ENCODE data around the gene MYEOV.

MYEOV gene

DNA sequence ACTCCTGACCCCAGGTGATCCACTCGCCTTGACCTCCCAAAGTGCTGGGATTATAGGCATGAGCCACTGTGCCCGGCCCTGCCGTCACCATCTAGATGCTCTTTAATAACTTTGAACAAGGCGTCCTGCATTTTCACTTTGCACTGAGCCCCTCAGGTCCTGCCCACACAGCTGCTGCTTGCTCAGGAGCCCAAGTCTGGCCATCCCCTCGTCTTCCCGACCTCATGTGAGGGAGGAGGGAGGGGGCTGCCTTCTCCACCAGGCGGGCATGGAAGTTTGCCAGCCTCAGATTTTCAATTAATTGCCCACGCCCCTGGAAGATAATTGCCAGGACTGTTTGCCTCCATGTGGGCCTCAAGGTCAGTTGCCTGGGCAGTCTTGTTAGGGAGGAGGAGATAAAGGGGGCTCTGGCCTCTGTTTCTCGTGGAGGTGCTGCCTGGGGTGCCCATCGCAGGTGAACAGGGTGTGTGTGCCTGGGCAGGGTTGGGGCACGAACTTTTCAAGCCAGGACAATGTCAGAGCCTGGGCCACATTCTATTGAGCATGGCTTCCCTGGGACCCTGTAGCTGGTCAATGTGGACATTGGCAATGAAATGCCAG lies 27.9 kb upstream of the MYEOV start:
- no peak for DNase-seq

GRCh38 chr11:69267395-69267805 lies 26.6 kb upstream of the MYEOV start:
- no peak for DNase-seq

- DNase-seq: no peak
Measured at GRCh38 chr11:69268911-69269310, 25.0 kb upstream of the MYEOV start.

DNA sequence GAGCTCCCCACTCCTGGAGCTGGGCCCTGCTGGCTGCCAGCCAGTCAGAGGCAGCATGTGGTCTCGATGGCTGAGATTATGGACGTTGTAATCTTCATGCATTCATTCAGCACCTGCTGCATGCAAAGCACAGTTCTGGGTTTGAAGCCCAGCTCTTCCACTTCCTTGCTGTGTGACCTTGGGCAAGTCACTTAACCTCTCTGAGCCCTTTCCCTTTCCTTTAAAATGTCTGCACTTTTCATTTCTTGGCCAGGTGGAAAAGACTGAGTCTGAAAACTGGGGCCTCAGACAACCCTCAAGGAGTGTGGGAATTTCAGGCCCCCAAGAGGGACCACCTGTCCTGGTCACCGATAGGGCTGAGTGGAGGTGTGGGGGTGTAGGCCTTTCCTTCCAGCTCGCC lies 24.6 kb upstream of the MYEOV start:
- no peak for DNase-seq

DNA sequence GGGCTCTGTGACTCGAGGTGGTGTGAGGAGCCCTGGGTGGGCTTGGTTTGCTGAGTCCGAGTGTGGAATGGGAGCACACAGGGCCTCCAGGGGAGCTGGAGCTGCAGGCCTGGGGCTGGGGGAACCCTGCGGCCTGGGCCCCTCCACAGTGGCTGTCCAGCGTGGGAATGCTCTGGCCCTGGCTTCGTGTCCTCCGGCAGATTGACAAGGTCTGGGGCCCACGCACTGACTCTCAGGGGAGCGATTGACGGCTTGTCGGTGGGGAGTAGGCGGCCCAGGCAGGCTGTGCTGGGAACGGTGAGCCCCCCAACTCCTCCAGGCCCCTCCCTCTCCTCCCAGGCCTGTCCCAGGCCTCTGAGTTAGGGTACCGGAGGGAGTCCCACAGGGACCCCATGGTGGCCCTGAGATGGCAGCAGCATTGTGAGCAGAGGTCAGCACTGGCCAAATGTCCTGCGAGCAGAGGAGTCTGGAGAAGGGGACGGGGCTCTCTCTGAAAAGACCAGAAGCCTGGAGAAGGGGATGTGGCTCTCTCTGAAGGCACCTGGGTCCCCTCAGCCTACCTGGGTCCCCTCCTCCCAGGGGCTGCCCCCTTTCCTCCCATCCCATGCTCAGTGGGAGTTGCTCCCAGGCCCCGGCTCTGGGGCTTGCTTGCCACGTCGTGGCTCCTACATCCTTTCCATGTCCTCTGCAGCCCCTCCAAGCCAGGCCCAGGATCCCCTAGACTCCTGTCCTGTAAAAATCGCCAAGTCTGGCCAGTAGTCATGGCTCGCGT lies 23.8 kb upstream of the MYEOV start:
- DNase-seq: no peak

- DNase-seq: no peak
Measured at GRCh38 chr11:69270941-69271340, 23.0 kb upstream of the MYEOV start.

DNA sequence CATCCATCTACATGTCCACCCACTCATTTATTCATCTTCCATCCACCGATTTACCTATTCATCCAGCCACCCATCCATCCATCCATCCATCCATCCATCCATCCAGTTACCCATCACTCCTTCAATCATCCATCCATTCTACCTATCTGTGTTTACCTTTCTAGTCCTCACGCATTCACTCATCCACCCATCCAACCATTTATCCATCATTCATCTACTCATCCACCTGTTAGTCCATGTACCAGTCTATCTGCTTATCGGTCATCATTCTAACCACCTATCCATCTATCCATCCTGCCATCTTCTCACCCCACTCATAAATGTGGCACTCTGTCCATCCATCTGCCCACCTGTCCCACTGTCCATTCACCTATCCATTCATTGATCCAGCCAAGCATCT lies 21.9 kb upstream of the MYEOV start:
- DNase-seq: no peak

- DNase-seq: no peak
Measured at GRCh38 chr11:69272831-69273485, 21.0 kb upstream of the MYEOV start.

- no peak for DNase-seq
Measured at GRCh38 chr11:69273571-69273970, 20.4 kb upstream of the MYEOV start.

- no peak for DNase-seq
Measured at GRCh38 chr11:69274531-69275016, 19.4 kb upstream of the MYEOV start.

GRCh38 chr11:69275178-69275577 lies 18.8 kb upstream of the MYEOV start:
- DNase-seq: no peak

DNA sequence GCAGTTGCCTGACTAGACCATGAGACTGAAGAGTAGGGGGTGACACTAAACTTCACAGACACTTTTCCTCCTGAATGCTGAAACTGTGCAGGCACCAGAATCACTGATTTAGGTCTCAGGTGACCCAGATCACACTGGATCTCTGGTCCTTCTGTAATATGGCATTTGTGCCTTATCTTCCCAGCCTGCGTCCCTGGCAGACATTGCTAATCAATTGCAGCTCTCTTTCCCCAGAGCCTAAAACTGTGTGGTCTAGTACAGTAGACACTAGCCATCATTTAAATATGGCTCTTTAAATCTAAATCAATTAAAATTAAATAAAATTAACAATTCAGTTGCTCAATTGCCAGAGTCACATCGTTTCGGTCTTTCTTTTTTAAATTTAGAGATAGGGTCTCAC lies 17.8 kb upstream of the MYEOV start:
- no peak for DNase-seq

GRCh38 chr11:69277074-69277809 lies 16.7 kb upstream of the MYEOV start:
- DNase-seq: no peak

DNA sequence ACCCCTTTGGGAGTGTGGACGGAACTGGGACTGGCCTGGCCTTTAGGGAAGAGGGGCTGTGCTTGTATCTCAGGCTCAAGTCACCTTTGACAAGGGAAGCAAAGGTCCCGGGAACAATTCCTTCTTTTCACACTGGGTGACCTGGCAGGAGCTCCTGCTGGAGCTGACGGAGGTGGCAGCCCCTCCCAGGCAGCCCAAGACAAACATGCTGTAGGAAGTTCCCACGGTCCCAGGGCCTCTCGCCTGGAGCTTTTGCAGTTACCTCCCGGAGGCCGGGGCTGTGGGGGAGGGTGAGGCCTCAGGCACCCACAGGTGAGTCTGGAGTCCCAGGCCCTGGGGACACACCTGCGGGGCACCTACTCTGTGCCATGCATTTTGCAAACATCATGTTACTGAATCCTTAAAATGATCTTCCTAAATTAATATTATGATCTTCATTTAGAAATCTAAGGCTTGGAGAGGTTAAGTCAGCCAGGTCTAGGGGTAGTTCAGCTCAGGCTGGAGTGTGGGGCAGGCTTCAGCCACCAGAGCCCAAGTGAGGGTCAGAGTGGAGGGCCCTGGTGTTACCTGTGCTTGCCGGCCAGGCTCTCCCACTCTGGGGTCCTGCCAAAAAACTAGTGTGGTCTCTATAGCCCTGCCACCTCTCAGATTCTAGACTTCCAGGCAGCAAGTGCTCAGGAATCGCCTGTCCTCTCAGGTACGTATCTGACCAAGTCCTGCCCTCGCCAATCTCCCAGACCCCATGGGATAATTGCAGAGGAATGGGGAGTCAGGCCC lies 15.7 kb upstream of the MYEOV start:
- no peak for DNase-seq

GRCh38 chr11:69280451-69280850 lies 13.5 kb upstream of the MYEOV start:
- DNase-seq: no peak

DNA sequence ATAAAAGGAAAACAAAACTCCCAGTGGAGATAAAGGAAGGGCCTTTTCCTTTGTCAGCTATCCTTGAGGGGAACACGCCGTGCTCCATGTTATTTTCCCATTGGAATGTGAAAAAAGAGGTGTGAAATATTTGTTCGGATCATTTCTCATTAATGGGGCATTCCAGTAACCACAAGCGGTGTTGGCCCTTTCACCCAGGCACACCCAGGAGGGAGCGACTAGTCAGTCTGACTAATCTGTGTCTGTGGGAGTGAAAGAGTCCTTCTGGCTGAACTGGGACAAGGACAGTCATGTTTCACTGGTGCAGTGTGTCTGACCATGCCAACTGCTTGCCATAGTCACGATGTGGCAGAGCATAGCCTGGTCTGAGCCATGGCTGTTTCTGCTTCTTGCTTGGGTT lies 13.0 kb upstream of the MYEOV start:
- no peak for DNase-seq

DNA sequence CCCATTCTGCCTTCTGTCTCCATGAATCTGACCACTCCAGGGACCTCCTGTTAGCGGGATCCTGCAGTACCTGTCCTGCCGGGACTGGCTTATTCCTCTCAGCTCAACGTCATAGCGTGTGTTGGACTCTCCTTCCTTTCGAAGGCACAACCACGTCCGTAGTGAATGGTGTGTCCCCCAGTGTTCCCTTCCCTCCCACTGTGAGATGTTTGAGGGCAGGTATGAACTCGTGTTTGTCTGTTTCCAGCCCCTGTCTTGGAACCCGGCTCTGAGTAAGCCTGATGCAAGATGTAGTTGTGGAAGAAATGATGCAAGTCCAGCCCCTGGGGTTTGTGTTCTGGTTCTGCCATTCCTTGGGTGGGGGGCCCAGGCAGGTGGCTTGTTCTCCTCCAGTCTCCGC lies 10.5 kb upstream of the MYEOV start:
- DNase-seq: no peak

- no peak for DNase-seq
Measured at GRCh38 chr11:69284081-69284511, 9.9 kb upstream of the MYEOV start.

GRCh38 chr11:69285091-69285490 lies 8.9 kb upstream of the MYEOV start:
- no peak for DNase-seq

- DNase-seq: no peak
Measured at GRCh38 chr11:69285766-69286165, 8.2 kb upstream of the MYEOV start.

DNA sequence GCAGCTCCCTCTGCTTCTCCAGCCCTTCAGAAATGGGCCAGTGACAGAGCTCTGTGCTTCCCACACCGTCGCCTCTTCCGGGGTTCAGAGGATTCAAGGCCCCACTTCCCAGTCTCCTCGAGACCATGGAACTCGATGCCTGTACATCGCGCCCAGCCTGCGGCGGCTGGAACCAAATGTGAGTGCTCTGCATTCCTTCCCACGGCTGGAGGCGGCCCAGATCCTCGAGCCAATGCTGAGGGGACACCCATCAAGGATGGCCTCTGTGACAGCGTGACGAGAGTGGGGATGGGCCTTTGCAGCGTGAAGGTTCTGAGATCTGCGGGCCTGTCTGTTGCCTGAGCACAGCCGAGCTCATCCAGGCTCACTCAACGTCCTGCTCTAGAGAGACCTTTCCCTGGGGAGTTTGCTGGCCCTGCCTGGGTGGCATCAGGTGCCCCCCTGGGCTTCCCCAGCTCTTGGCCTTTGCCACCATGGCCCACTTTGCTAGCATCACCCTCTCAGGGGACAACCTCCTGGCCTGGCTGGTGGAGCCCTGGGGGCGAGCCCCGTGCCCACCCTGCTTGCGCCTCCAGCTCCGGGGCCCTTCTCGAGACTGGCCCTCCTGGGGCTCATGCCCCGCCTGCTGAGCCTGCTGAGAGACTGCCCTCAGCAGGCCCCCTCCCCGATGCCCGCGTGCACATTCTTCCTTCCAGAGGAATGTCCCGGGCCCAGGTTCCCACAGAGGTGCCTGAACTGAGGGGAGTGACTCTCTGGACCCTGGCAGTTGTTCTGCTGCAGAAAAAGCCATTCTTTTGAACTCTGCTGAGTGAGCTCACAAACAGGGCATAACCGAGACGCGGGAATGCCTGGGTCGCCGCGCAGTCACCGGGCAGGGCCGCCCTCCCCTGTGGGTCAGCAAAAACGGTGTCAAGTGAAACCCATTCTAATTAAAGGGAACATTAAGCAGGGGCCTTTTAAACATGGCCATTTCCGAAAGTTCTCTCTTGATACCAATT lies 7.3 kb upstream of the MYEOV start:
- DNase-seq: no peak
